ENCODE data around the gene LAMTOR3.

Gene LAMTOR3, protein sequence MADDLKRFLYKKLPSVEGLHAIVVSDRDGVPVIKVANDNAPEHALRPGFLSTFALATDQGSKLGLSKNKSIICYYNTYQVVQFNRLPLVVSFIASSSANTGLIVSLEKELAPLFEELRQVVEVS

DNA sequence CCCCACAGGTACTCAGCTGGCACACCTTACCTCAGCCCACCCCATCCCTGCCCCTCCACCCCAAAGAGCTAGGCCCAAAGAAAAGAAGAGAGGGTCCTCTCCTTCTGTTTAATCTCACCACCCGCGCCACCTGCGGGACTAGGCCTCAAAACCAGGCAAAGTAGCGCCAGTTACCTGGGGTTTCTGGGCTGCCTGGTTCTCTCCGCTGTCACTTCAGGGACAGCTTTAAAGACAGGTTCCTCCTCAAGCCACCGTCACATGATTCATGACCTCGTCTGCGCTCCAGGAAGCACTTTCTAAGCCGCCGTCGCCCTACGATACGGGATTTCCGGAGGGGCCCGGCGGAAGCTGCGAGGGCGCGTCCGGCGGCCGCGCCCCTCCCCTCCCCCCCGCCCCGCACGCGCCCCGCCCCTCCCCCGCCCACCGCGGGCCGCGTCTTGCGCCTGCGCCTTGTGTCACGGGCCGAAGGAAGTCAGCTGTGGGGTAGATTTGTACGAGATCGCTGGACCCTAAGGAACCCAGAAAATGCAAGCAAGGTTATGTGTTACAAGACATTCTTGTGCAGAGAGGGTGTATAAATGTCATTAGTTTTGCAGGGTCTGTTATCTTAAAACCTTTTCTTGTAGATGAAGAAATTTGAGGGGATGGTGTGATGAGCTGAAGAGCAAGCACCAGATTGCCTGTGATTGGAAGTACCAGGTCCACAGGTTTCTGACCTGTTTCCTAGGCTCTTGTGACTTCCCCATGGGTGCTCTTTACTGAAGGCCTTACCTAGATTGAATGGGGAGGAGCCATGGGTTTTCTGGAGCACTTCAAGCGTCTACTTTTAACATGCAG lies at the start of gene LAMTOR3:
TSS of gene LAMTOR3 (minus strand) at position 267 of the 837 bp plus-strand sequence. CDS start 464 bp downstream, outside the sequence.
- no peak for FAIRE-seq

DNA sequence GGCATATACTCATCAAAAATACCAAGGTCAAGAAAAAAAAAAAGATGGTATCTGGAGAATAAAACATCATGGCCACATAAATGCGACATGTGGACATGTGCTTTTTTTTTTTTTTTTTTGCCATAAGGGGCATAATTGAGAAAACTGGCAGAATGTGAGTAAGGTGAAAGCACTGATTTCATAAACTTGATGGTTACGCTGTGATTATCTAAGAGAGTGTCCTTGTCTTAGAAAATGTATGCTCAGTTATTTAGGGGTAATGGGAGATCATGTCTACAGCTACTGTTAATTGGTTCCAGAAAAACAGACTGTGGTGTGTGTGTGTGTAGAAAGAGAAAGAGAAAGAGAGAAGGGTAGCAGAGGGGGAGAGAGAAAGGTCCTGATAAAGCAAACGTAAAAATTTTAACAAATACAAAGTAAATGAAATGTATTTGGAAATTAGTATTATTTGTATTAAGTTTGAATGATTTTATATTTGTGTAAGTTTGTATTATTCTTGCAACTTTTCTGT lies 44.1 kb upstream of the LAMTOR3 start:
- FAIRE-seq, result peak; percentile 58

DNA sequence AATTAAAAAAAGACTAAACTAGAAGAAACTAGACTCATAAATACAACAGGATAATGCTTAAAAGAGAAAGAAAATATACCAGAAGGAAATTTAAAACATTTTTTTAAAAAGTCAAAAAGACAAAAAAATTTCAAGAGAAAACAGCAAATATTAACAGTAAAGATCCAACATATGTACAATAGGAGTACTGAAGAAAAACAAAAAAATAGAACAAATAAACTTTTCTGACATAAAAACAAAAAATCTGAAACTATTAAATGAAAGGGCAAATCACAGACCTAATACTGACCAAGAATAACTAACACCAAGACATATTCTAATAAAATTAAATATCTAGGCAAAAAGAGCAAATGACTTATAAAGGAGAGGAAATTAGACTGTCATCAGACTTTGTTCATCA lies 40.7 kb upstream of the LAMTOR3 start:
- FAIRE-seq, result peak; percentile 84

DNA sequence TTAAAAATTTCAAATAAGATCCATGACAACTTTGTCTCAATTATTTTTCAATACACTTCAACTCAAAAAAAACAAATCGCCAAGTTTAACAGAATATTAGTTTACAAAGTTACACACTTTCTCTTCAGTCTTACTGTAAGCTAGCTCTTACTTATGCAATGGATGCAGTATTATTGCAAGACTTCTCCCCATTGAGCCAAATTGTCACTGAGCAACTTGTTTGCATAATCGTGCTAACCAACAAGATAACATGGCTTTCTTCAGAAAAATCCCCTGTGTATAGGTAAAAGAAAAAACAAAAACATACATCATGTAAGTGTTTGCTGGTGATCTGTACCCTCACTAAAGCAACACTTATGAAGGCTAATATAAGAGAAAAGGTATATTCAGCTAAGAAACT lies 33.3 kb upstream of the LAMTOR3 start:
- FAIRE-seq, result no peak

DNA sequence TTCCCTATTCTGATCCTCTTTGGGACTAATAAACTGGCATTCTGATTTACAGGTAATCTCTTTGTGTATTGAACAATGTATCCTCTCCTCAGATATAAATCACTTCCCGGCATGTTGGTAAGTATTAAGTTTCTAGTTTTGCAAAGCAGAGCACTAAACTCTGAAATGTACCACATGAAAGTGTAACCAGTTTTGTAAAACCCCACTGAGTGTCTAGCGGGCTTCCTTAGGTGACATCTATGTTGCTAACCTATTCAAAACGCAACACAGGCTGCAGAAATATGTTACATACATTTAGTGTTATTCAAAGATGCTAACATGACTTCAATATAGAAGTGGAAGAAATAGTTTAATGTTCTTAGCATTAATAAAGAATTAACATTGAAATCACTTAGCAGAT lies 26.9 kb upstream of the LAMTOR3 start:
- no peak for FAIRE-seq

GRCh38 chr4:99918656-99919055 lies 24.4 kb upstream of the LAMTOR3 start:
- FAIRE-seq, result no peak

DNA sequence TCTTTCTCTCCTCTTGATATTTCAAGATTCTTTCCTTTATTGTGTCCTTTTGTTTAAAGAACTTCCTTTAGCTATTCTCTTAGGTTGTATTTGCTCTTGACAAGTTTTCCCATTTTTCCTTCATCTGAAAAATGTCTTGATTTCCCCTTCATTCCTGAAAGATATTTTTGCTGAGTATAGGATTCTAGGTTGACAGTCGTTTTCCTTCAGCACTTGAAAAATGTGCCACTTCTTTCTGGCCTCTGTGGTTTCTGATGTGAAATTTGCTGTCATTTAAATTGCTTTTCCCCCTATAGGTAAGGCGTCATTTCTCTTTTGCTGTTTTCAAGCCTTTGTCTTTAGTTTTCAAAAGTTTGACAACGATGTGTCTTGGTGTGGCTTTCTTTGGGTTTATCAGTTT lies 23.3 kb upstream of the LAMTOR3 start:
- FAIRE-seq, result no peak

DNA sequence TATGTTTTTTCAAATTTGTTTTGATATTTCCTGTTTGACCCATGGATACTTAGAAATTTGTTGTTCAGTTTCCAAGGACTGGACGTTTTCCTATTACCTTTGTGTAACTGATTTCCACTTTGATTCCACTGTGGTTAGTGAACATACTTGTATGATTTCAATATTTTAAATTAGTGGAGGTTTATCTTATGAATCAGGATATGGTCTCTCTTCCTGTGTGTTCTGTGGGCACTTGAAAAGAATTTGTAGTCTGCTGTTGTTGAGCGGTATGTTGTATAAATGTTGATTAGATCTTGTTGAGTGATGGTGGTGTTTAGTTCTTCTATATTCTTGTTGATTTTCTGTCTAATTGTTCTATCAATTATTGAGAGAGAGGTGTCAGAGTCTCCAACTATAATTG lies 21.2 kb upstream of the LAMTOR3 start:
- FAIRE-seq, result no peak

DNA sequence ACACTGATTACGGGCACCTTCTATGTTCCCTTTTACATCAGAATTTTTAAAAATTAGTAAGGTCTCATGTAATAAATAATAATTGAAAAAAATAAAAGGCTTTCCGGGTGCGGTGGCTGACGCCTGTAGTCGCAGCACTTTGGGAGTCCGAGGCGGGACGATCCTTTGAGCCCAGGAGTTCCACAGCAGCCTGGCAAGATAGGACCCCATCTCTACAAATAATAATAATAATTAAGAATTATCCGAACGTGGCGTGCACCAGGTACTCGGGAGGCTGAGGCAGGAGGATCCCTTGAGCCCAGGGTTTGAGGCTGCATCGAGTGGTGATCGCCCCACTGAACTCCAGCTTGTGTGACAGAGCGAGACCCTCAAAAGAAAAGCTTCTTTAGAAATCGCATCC lies 771 bp upstream of the LAMTOR3 start:
- FAIRE-seq, result no peak

GRCh38 chr4:99893839-99894160 lies 427 bp downstream of the LAMTOR3 start:
- no peak for FAIRE-seq

- no peak for FAIRE-seq
Observed at GRCh38 chr4:99893029-99893428, 1.2 kb downstream of the LAMTOR3 start.

DNA sequence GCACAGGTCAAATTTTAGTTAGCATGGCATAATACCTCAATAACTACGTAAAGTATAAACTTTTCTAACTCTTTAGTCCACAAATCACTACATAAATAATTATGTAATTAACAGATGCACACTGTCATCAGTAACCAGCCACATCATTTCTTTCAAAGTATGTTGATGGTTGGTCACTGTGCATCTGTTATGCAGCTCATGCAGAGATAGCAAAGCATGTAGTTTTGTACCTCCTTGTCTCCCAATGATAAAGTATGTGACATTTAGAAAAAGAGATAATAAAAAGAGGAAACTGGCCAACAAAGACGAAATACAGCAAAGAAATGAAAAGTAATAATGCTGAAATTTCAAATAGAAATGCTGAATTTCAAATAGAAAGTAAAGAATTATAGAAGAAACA lies 2.9 kb downstream of the LAMTOR3 start:
- no peak for FAIRE-seq

DNA sequence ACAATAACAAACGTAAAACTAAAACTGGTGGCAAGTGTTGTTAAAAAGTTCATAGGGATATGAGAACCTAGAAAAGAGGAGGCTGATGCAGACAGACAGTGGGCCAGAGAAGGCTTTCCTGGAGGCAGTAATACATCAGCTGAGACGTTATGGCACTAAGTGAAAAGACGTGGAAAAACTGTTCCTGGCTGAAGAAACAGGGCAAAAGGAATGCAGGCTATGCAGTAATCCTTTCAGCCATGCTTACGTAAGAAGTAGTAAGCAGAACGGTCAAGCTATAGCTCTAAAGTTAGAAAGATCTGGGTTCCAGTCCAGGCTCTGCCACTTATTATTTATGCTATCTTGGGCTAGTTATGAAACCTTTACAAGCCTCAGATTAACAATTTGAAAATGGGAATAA lies 6.4 kb downstream of the LAMTOR3 start:
- no peak for FAIRE-seq

- FAIRE-seq, result no peak
Observed at GRCh38 chr4:99886146-99886545, 8.1 kb downstream of the LAMTOR3 start.

GRCh38 chr4:99885687-99886086 lies 8.5 kb downstream of the LAMTOR3 start:
- no peak for FAIRE-seq

- peak; percentile 97 for FAIRE-seq
Observed at GRCh38 chr4:99885063-99885664, 9.1 kb downstream of the LAMTOR3 start.

DNA sequence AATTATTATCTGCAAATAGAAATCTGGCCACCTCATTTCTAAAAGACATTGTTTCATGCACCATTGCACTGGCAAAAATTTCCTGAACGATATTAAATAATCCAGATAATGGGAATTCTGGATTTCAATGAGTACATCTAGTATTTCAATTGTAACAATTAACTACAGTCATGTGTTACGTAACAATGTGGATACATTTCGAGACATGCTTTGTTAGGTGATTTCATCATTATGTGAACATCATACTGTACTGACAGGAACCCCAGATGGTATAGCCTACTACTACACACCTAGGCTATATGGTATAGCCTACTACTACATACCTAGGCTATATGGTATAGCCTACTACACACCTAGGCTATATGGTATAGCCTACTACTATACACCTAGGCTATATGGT lies 14.8 kb downstream of the LAMTOR3 start:
- FAIRE-seq, result no peak

DNA sequence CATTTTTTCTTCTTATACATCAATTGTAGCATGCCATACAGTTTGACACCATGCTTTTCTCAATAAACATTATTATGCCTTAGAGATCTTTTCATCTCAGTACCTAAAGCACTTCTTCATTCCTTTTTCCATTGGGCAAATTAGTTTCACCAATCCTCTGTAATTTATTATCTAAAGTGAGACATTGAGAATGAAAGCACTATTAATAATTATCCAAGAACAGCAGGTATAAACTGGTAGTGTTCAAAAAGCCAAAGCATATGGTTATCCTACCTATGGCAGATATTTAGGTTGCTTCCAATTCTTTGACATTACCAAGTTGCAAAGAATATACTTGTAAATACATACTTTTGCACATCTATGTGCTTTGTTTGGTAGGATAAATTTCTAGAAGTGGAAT lies 15.6 kb downstream of the LAMTOR3 start:
- no peak for FAIRE-seq

DNA sequence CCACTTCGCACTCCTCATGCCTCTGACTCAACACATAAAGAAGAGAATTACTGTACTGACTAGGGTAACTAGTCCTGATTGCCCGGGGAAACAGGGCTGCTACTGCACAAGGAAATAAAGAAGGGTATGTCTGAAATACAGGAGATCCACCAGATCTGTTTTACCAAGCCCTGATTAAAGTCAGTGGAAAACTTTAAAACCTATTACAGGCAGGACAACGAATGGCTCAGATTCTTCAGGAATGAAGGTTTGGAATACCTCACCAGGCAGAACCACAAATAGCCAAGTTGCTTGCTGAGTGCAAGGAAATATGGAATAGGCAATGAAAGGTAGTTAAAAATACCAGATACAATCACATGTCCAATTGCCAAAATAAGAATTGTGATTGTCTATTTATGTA lies 17.3 kb downstream of the LAMTOR3 start:
- no peak for FAIRE-seq

GRCh38 chr4:99875071-99875470 lies 19.2 kb downstream of the LAMTOR3 start:
- no peak for FAIRE-seq

DNA sequence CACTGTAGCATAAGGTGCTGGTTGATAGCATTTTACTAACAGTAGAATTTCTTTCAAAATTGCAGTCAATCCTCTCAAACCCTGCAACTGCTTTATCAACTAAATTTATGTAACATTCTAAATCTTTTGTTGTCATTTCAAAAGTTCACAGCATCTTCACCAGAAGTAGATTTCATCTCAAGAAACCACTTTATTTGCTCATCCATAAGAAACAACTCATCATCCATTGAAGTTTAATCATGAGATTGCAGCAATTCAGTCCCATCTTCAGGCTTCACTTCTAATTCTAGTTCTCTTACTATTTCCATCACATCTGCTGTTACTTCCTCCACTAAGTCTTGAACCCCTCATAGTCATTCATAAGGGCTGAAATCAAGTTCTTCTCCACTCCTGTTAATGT lies 21.7 kb downstream of the LAMTOR3 start:
- FAIRE-seq, result no peak

DNA sequence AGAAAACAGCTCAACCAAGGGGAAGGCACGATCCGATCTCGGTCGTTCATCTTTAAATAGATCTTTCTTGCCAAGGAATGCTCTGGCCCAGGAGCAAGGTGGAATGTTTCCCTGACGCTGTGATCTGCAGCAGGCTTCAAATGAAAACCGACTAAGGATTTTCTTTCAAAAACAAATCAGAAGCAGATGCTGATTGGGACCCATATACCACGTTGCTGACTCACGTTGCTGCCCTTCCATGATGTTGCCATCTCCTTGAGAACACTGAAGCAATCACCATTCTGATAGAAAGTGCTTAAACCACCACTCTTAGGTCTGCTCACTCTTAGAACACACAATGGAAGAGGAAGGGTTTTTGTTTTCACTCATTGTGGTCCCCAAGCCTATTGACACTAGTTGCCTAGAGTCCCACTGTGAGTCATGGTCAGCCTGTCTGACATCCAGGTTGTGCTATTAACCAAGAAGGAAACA lies 26.1 kb downstream of the LAMTOR3 start:
- FAIRE-seq, result no peak

- FAIRE-seq, result no peak
Observed at GRCh38 chr4:99863804-99864203, 30.4 kb downstream of the LAMTOR3 start.
